OCI-LY3 (cell line): ENCODE results near the gene EPHB6.

ENCODE experiments used
- CTCF ChIP-seq: fragments of 200-600, 300-600 bp; sonication (generic); IDR thresholded peaks from 2 replicates; pipeline ENCODE4 v1.5.1; 2014; ENCODE audit warnings: antibody characterized with exemption, low read length, low read depth
- EZH2phosphoT487 ChIP-seq: fragments of 200-600 bp; shearing (Covaris generic); IDR thresholded peaks from 2 replicates; pipeline ENCODE4 v1.6.1; 2018; ENCODE audit warnings: antibody characterized with exemption, mixed run types, low read depth

DNA sequence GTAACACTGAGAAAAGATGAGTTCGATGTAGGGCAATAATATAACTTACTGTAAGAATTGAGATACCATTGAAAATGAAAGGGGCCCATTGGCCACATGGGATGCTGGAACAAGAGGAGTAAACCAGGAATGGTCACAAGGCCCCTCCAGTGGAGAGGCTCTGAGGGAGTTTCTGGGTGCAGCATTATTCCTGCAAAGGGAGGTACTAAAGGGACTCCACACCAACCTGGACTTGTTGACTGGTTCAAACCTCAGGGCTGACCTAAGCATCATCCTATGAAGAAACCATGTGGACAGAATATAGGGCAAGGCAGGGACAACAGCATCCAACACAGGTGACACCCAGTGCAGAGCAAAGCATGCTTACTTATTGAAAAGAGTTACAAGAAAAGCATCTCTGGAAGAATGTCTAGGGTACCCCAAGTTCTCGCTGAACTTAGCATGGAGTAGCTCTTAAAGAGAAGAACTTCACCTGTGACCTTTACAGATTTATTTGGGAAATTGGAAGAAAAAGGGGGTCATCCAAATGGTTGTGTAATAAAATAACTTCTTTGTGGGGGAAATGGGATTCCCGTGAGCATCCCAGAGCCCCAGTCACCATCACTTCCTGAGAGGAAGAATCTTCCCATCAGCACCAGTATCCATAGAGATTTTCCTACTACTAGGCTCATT is 49.4 kb upstream of the EPHB6 start:
- no peak for TF ChIP-seq CTCF
- no peak for TF ChIP-seq EZH2phosphoT487
